Measurements from ENCODE around the gene SPDYE2B. TPM values are rescaled to one million over a fixed set of nuclear protein-coding genes. Genes with fewer than 3 reads are reported as not detected.
"Not testable (repeated sequence)": the region's sequence is repeated elsewhere in the genome, so short reads cannot be mapped to it uniquely, and the experiment has no call there.

Gene SPDYE2B
- total and polyA plus RNA-seq, 2 donors (not counting 3 experiments of a cell fraction or from before 2014, with no cell fraction given) = not detected

GRCh38 chr7:102675545-102675944 lies 25.4 kb downstream of the SPDYE2B start:
- H3K4me2 ChIP-seq (ENCODE audit: insufficient read depth, low read length); H3K9me1 ChIP-seq (replicated peaks; ENCODE audit: control insufficient read depth, extremely low read depth, insufficient read depth, low read length); H4K20me1 ChIP-seq (replicated peaks; ENCODE audit: control insufficient read depth, extremely low read depth, insufficient read depth, low read length); H3K4me1 ChIP-seq (ENCODE audit: control insufficient read depth, extremely low read depth, insufficient read depth, low read length); H3K36me3 ChIP-seq (ENCODE audit: control insufficient read depth in 2 of 2, extremely low read depth in 1 of 2, insufficient read depth in 2 of 2, low read length in 2 of 2); H3K27me3 ChIP-seq (ENCODE audit: control insufficient read depth in 2 of 2, insufficient read depth in 2 of 2, low read length in 2 of 2); H3K27ac ChIP-seq (ENCODE audit: insufficient read depth, low read depth, low read length); intact Hi-C loops (cut with micrococcal nuclease); H3K9ac ChIP-seq (replicated peaks; ENCODE audit: extremely low read depth, insufficient read depth, low read length); POLR2A ChIA-PET; H2AFZ ChIP-seq (ENCODE audit: low read depth, low read length); H3K79me2 ChIP-seq (ENCODE audit: control insufficient read depth, insufficient read depth, low read length); H3K9me3 ChIP-seq (replicated peaks; ENCODE audit: control insufficient read depth, insufficient read depth, low read length); CTCF ChIA-PET; H3K4me3 ChIP-seq (replicated peaks in 1 of 3; ENCODE audit: insufficient read depth in 1 of 3, low read depth in 1 of 3, low read length in 3 of 3); BruUV-seq (replicated peaks); dilution Hi-C loops (cut with MboI; ENCODE audit: extremely low pct_ligation_motif_present, low sequenced_read_pairs); DNase-seq (ENCODE audit: low read depth, low spot score); FAIRE-seq: not testable (repeated sequence)

- H3K27me3 ChIP-seq (ENCODE audit: control insufficient read depth in 2 of 2, insufficient read depth in 2 of 2, low read length in 2 of 2); H3K4me1 ChIP-seq (ENCODE audit: control insufficient read depth, extremely low read depth, insufficient read depth, low read length); H3K9me3 ChIP-seq (replicated peaks; ENCODE audit: control insufficient read depth, insufficient read depth, low read length); H3K27ac ChIP-seq (ENCODE audit: insufficient read depth, low read depth, low read length); intact Hi-C loops (cut with micrococcal nuclease); H3K9me1 ChIP-seq (replicated peaks; ENCODE audit: control insufficient read depth, extremely low read depth, insufficient read depth, low read length); FAIRE-seq; H3K79me2 ChIP-seq (ENCODE audit: control insufficient read depth, insufficient read depth, low read length); DNase-seq (ENCODE audit: low read depth, low spot score); H4K20me1 ChIP-seq (replicated peaks; ENCODE audit: control insufficient read depth, extremely low read depth, insufficient read depth, low read length); H3K9ac ChIP-seq (replicated peaks; ENCODE audit: extremely low read depth, insufficient read depth, low read length); H3K4me2 ChIP-seq (ENCODE audit: insufficient read depth, low read length); CTCF ChIA-PET; POLR2A ChIA-PET; H3K4me3 ChIP-seq (replicated peaks in 1 of 3; ENCODE audit: insufficient read depth in 1 of 3, low read depth in 1 of 3, low read length in 3 of 3); H3K36me3 ChIP-seq (ENCODE audit: control insufficient read depth in 2 of 2, extremely low read depth in 1 of 2, insufficient read depth in 2 of 2, low read length in 2 of 2); H2AFZ ChIP-seq (ENCODE audit: low read depth, low read length); dilution Hi-C loops (cut with MboI; ENCODE audit: extremely low pct_ligation_motif_present, low sequenced_read_pairs); BruUV-seq (replicated peaks): not testable (repeated sequence)
Observed at GRCh38 chr7:102680780-102681179, 30.7 kb downstream of the SPDYE2B start.

- H2AFZ ChIP-seq (ENCODE audit: low read depth, low read length); FAIRE-seq; POLR2A ChIA-PET; H3K9me1 ChIP-seq (replicated peaks; ENCODE audit: control insufficient read depth, extremely low read depth, insufficient read depth, low read length); H3K4me1 ChIP-seq (ENCODE audit: control insufficient read depth, extremely low read depth, insufficient read depth, low read length); H3K9me3 ChIP-seq (replicated peaks; ENCODE audit: control insufficient read depth, insufficient read depth, low read length); H4K20me1 ChIP-seq (replicated peaks; ENCODE audit: control insufficient read depth, extremely low read depth, insufficient read depth, low read length); H3K36me3 ChIP-seq (ENCODE audit: control insufficient read depth in 2 of 2, extremely low read depth in 1 of 2, insufficient read depth in 2 of 2, low read length in 2 of 2); intact Hi-C loops (cut with micrococcal nuclease); dilution Hi-C loops (cut with MboI; ENCODE audit: extremely low pct_ligation_motif_present, low sequenced_read_pairs); CTCF ChIA-PET; H3K27ac ChIP-seq (ENCODE audit: insufficient read depth, low read depth, low read length); H3K79me2 ChIP-seq (ENCODE audit: control insufficient read depth, insufficient read depth, low read length); H3K9ac ChIP-seq (replicated peaks; ENCODE audit: extremely low read depth, insufficient read depth, low read length); H3K4me3 ChIP-seq (replicated peaks in 1 of 3; ENCODE audit: insufficient read depth in 1 of 3, low read depth in 1 of 3, low read length in 3 of 3); DNase-seq (ENCODE audit: low read depth, low spot score); BruUV-seq (replicated peaks); H3K27me3 ChIP-seq (ENCODE audit: control insufficient read depth in 2 of 2, insufficient read depth in 2 of 2, low read length in 2 of 2); H3K4me2 ChIP-seq (ENCODE audit: insufficient read depth, low read length): not testable (repeated sequence)
Observed at GRCh38 chr7:102682560-102682959, 32.4 kb downstream of the SPDYE2B start.

- DNase-seq (ENCODE audit: low read depth, low spot score); H3K27me3 ChIP-seq (ENCODE audit: control insufficient read depth in 2 of 2, insufficient read depth in 2 of 2, low read length in 2 of 2); H3K27ac ChIP-seq (ENCODE audit: insufficient read depth, low read depth, low read length); dilution Hi-C loops (cut with MboI; ENCODE audit: extremely low pct_ligation_motif_present, low sequenced_read_pairs); FAIRE-seq; H3K9me1 ChIP-seq (replicated peaks; ENCODE audit: control insufficient read depth, extremely low read depth, insufficient read depth, low read length); H3K79me2 ChIP-seq (ENCODE audit: control insufficient read depth, insufficient read depth, low read length); BruUV-seq (replicated peaks); H3K4me3 ChIP-seq (replicated peaks in 1 of 3; ENCODE audit: insufficient read depth in 1 of 3, low read depth in 1 of 3, low read length in 3 of 3); H3K9me3 ChIP-seq (replicated peaks; ENCODE audit: control insufficient read depth, insufficient read depth, low read length); H2AFZ ChIP-seq (ENCODE audit: low read depth, low read length); H3K9ac ChIP-seq (replicated peaks; ENCODE audit: extremely low read depth, insufficient read depth, low read length); H3K4me2 ChIP-seq (ENCODE audit: insufficient read depth, low read length); CTCF ChIA-PET; H4K20me1 ChIP-seq (replicated peaks; ENCODE audit: control insufficient read depth, extremely low read depth, insufficient read depth, low read length); H3K4me1 ChIP-seq (ENCODE audit: control insufficient read depth, extremely low read depth, insufficient read depth, low read length); intact Hi-C loops (cut with micrococcal nuclease); POLR2A ChIA-PET; H3K36me3 ChIP-seq (ENCODE audit: control insufficient read depth in 2 of 2, extremely low read depth in 1 of 2, insufficient read depth in 2 of 2, low read length in 2 of 2): not testable (repeated sequence)
Observed at GRCh38 chr7:102688299-102689036, 38.3 kb downstream of the SPDYE2B start.

Measured in endothelial cell of umbilical vein (primary cell).